Esophagus squamous epithelium (tissue), 5 donors: ENCODE measurements around the gene TNK1. TPM values are rescaled to one million over a fixed set of nuclear protein-coding genes. Genes with fewer than 3 reads are reported as not detected.

Source experiments
- DNase-seq: peaks from one replicate; lab custom pipeline; 2025; lab: John Stamatoyannopoulos, UW
- H3K27ac ChIP-seq, 4 donors: fragments of 200-600 bp; sonication (generic); one replicate each; pipeline ENCODE4 v1.5.1; 2016 to 2019; ENCODE audit warnings: mild to moderate bottlenecking in 1 of 4
- H3K27me3 ChIP-seq, 4 donors: fragments of 200-600 bp; sonication (generic); 1 replicate in 3 of 4; 2 replicates in 1 of 4; pipeline versions ENCODE4 v1.5.1 to v1.6.0; 2017 to 2021; ENCODE audit warnings: antibody characterized with exemption in 1 of 4
- H3K36me3 ChIP-seq, 3 donors: fragments of 200-600 bp; sonication (generic); one replicate each; pipeline ENCODE4 v1.5.1; 2016 to 2019
- H3K4me1 ChIP-seq, 3 donors: fragments of 200-600 bp; sonication (generic); one replicate each; pipeline ENCODE4 v1.5.1; 2017 to 2019
- H3K4me3 ChIP-seq, 4 donors: fragments of 200-600 bp; sonication (generic); 1 replicate in 3 of 4; 2 replicates in 1 of 4; pipeline ENCODE4 v1.5.1; 2016 to 2019; ENCODE audit warnings: mild to moderate bottlenecking in 2 of 4, moderate library complexity in 1 of 4
- H3K9me3 ChIP-seq, 3 donors: fragments of 200-600 bp; sonication (generic); one replicate each; pipeline ENCODE4 v1.5.1; 2016 to 2019
- CTCF ChIP-seq, 6 experiments: fragments of 450-650 bp in 4 of 6; fragments of 200-600 bp in 2 of 6; sonication (generic) in 2 of 6; IDR thresholded peaks; one replicate each; pipeline ENCODE4 v1.5.1; 2016 to 2019; ENCODE audit warnings: antibody characterized with exemption in 6 of 6, mild to moderate bottlenecking in 4 of 6, moderate library complexity in 4 of 6
- POLR2A ChIP-seq, 4 donors: fragments of 450-650 bp; IDR thresholded peaks; one replicate each; pipeline ENCODE4 v1.6.1; 2017; ENCODE audit warnings: antibody characterized with exemption in 4 of 4, mild to moderate bottlenecking in 4 of 4, moderate library complexity in 3 of 4
- WGBS, 2 donors: methylation state at CpG; one replicate each; pipeline ENCODE4 v1.1.5; 2018; 5-methylcytosine and 5-hydroxymethylcytosine counted together
- intact Hi-C: fragments of 100-400 bp; cut with DNase I; formaldehyde crosslinking; loops from one replicate; pipeline ENCODE4 v1.15.0; 2022
- total RNA-seq, 4 donors: library from RNA; depleted of rRNA; stranded (reverse); fragments of >200 nt; gene quantifications; one replicate each; pipeline ENCODE4 v1.1.0, GENCODE V29; 2016
- donor health status: DM: yes; HTN: yes; CAD: no.

Gene TNK1
- total RNA-seq, 4 donors from 2014 or later, result 6.2 to 15.2 (median 9.9) TPM

GRCh38 chr17:7394452-7395191, 13.7 kb downstream of the TNK1 start, which contains the start of gene PLSCR3:
TSS of gene PLSCR3 (minus strand) at chr17:7394525. CDS start at chr17:7394110, 415 bp downstream.
- Histone ChIP-seq H3K4me3 (peak within 1 kb of the TSS; percentile 75 to 93 (median 86)), H3K27me3 (no peaks in the 10 kb centered on the region), H3K27ac (peak within 1 kb of the TSS; percentile 87 to 97 (median 94)), H3K36me3 (peaks cover 6 to 37% (median 8%) of the 10 kb centered on the region in 3 donors), H3K9me3 (no peaks in the 10 kb centered on the region), H3K4me1 (peaks cover 11 to 32% (median 17%) of the 10 kb centered on the region in 3 donors)
- peak in 3 of 4 donors; percentile 23 to 94 (median 85) for TF ChIP-seq POLR2A (IDR thresholded peaks at IDR 0.05)
- peak in 4 of 6 experiments; percentile 17 to 48 (median 35) for TF ChIP-seq CTCF (IDR thresholded peaks at IDR 0.05)
- 0% methylated on average over 6 to 9 of the region's 71 CpGs for WGBS, 2 donors
- DNase-seq, result no peak
- intact Hi-C loops, result no loop called here

- Histone ChIP-seq H3K27ac (no peak overlapping the region), H3K4me1 (peaks cover 11 to 29% (median 17%) of the 10 kb centered on the region in 3 donors), H3K36me3 (peaks cover 0 to 22% (median 8%) of the 10 kb centered on the region in 3 donors), H3K9me3 (no peaks in the 10 kb centered on the region), H3K4me3 (no peak overlapping the region), H3K27me3 (no peaks in the 10 kb centered on the region)
- 92 to 93% methylated on average over 3 to 4 of the region's 4 CpGs for WGBS, 2 donors
- TF ChIP-seq POLR2A (IDR thresholded peaks at IDR 0.05) (no peak), CTCF (IDR thresholded peaks at IDR 0.05) (peak in 1 of 6 experiments; percentile 18)
- intact Hi-C loops, result no loop called here
- no peak for DNase-seq
These were observed 15.3 kb downstream of the TNK1 start for GRCh38 chr17:7396147-7396546.

- H3K4me1 ChIP-seq, result peaks cover 19 to 36% (median 19%) of the 10 kb centered on the region in 3 donors
- intact Hi-C loops, result no loop called here
- DNase-seq, result no peak
- 82 to 89% methylated on average over 2 of the region's 2 CpGs for WGBS, 2 donors
- H3K4me3 ChIP-seq, result no peak overlapping the region
- TF ChIP-seq POLR2A (IDR thresholded peaks at IDR 0.05) (no peak), CTCF (IDR thresholded peaks at IDR 0.05) (no peak)
- no peaks in the 10 kb centered on the region for H3K9me3 ChIP-seq
- no peak overlapping the region for H3K27ac ChIP-seq
- H3K27me3 ChIP-seq, result no peaks in the 10 kb centered on the region
- H3K36me3 ChIP-seq, result no peaks in the 10 kb centered on the region
These were observed 17.7 kb downstream of the TNK1 start for GRCh38 chr17:7398612-7399011.

- intact Hi-C loops, result no loop called here
- peak overlapping the region; percentile 85 to 95 (median 92) for H3K27ac ChIP-seq
- H3K4me1 ChIP-seq, result peaks cover 13 to 42% (median 26%) of the 10 kb centered on the region in 3 donors
- DNase-seq, result no peak
- TF ChIP-seq POLR2A (IDR thresholded peaks at IDR 0.05) (no peak), CTCF (IDR thresholded peaks at IDR 0.05) (no peak)
- no peaks in the 10 kb centered on the region for H3K36me3 ChIP-seq
- peak overlapping the region; percentile 43 to 92 (median 74) for H3K4me3 ChIP-seq
- H3K9me3 ChIP-seq, result no peaks in the 10 kb centered on the region
- 12 to 29% methylated on average over 6 to 14 of the region's 16 CpGs for WGBS, 2 donors
- peaks cover 0 to 10% (median 0%) of the 10 kb centered on the region in 4 donors for H3K27me3 ChIP-seq
These were observed 22.3 kb downstream of the TNK1 start for GRCh38 chr17:7403043-7403726.

- WGBS, 2 donors, result 0% methylated on average over 7 of the region's 13 CpGs; no CpG with 5 or more reads in 1 of the 2 donors
These were observed 22.8 kb downstream of the TNK1 start for GRCh38 chr17:7403727-7403976.

More at GRCh38 chr17:7403727-7403976, 22.8 kb downstream of the TNK1 start:
- intact Hi-C loops, result no loop called here
- Histone ChIP-seq H3K9me3 (no peaks in the 10 kb centered on the region), H3K36me3 (peaks cover 0 to 4% (median 0%) of the 10 kb centered on the region in 3 donors), H3K4me3 (peak overlapping the region; percentile 43 to 92 (median 74)), H3K27me3 (peaks cover 0 to 10% (median 0%) of the 10 kb centered on the region in 4 donors), H3K4me1 (peaks cover 13 to 42% (median 26%) of the 10 kb centered on the region in 3 donors), H3K27ac (peak overlapping the region; percentile 85 to 95 (median 92))
- TF ChIP-seq POLR2A (IDR thresholded peaks at IDR 0.05) (no peak), CTCF (IDR thresholded peaks at IDR 0.05) (no peak)
- no peak for DNase-seq
